ENCODE data around the gene CSRP1. TPM values are rescaled to one million over a fixed set of nuclear protein-coding genes. Genes with fewer than 3 reads are reported as not detected.

CSRP1 gene
- total RNA-seq, 1 experiment from 2014 or later, result 94.4 TPM

DNA sequence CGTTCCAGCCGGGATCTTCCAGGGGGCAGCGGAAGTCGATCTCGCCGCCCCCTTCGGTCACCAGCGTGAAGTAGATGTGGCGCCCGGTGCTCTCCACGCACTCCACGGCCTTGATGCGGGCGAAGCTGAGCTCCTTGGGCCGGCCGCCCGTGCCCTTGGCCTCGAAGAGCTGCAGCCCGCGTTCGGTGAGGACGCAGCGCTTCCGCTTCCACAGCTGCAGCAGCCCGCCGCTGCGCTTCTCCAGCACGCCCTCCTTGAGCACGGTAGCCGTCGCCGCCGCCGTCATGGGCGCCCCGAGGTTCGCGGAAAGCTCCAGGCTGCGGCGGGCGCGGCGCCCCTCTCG is 38.5 kb downstream of the CSRP1 start:
- no peaks in the 10 kb centered on the region for H3K36me3 ChIP-seq (ENCODE audit: control insufficient read depth, insufficient read depth, low read length)
- peak overlapping the region; percentile 35; the same call in 1 of the 2 replicates for H3K27ac ChIP-seq (ENCODE audit: low read length)
- intact Hi-C loops (cut with micrococcal nuclease; ENCODE audit: unreplicated experiment) (no loop called here), in situ Hi-C loops (cut with HindIII; ENCODE audit: low pct_unique_long_range_greater_than_20kb, low sequenced_read_pairs) (no loop called here)
- ChIA-PET POLR2A (no interaction called here), CTCF (interaction anchor here (1.0 kb wide), 1 partner anchor 12 kb away, joined by 3 read pairs; no protein-coding TSS in a partner anchor)
- no peak for TF ChIP-seq CTCF (IDR thresholded peaks at IDR 0.05)
- TF ChIP-seq, protein P1, sequence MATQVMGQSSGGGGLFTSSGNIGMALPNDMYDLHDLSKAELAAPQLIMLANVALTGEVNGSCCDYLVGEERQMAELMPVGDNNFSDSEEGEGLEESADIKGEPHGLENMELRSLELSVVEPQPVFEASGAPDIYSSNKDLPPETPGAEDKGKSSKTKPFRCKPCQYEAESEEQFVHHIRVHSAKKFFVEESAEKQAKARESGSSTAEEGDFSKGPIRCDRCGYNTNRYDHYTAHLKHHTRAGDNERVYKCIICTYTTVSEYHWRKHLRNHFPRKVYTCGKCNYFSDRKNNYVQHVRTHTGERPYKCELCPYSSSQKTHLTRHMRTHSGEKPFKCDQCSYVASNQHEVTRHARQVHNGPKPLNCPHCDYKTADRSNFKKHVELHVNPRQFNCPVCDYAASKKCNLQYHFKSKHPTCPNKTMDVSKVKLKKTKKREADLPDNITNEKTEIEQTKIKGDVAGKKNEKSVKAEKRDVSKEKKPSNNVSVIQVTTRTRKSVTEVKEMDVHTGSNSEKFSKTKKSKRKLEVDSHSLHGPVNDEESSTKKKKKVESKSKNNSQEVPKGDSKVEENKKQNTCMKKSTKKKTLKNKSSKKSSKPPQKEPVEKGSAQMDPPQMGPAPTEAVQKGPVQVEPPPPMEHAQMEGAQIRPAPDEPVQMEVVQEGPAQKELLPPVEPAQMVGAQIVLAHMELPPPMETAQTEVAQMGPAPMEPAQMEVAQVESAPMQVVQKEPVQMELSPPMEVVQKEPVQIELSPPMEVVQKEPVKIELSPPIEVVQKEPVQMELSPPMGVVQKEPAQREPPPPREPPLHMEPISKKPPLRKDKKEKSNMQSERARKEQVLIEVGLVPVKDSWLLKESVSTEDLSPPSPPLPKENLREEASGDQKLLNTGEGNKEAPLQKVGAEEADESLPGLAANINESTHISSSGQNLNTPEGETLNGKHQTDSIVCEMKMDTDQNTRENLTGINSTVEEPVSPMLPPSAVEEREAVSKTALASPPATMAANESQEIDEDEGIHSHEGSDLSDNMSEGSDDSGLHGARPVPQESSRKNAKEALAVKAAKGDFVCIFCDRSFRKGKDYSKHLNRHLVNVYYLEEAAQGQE (IDR thresholded peaks at IDR 0.05; ENCODE audit: insufficient read depth in 1 of 2, low read depth in 2 of 2, low read length in 1 of 2), result no peak
- TF ChIP-seq SIN3A (IDR thresholded peaks at IDR 0.05; ENCODE audit: borderline replicate concordance, insufficient read depth, low read depth, low read length), result no peak
- no peak for TF ChIP-seq POLR2AphosphoS5 (IDR thresholded peaks at IDR 0.05; ENCODE audit: low read depth, low read length)
- no peak for TF ChIP-seq TCF7L2 (IDR thresholded peaks at IDR 0.05; ENCODE audit: low read depth, low read length)
- H3K4me1 ChIP-seq (ENCODE audit: control insufficient read depth, insufficient read depth, low read length), result no peaks in the 10 kb centered on the region
- peak overlapping the region; percentile 52 to 54 for H3K4me3 ChIP-seq (ENCODE audit: low read depth in 2 of 2, low read length in 2 of 2)
- DNase-seq (ENCODE audit: low read depth, low spot score) (no peak), ATAC-seq (peak; percentile 64)
- H3K27me3 ChIP-seq (ENCODE audit: control insufficient read depth, insufficient read depth, low read length), result no peaks in the 10 kb centered on the region
- no TSS peak for BruUV-seq (replicated peaks)
- H3K9me3 ChIP-seq (ENCODE audit: control insufficient read depth, insufficient read depth, low read depth, low read length), result no peaks in the 10 kb centered on the region

GRCh38 chr1:201466492-201466891 is 40.4 kb downstream of the CSRP1 start:
- H3K36me3 ChIP-seq (ENCODE audit: control insufficient read depth, insufficient read depth, low read length), result no peaks in the 10 kb centered on the region
- in situ Hi-C loops (cut with HindIII; ENCODE audit: low pct_unique_long_range_greater_than_20kb, low sequenced_read_pairs), result no loop called here

More at GRCh38 chr1:201466492-201466891, 40.4 kb downstream of the CSRP1 start:
- TF ChIP-seq SIN3A (IDR thresholded peaks at IDR 0.05; ENCODE audit: borderline replicate concordance, insufficient read depth, low read depth, low read length) (no peak), POLR2AphosphoS5 (IDR thresholded peaks at IDR 0.05; ENCODE audit: low read depth, low read length) (no peak), TCF7L2 (IDR thresholded peaks at IDR 0.05; ENCODE audit: low read depth, low read length) (no peak), CTCF (IDR thresholded peaks at IDR 0.05) (no peak)
- TF ChIP-seq, protein P1 (IDR thresholded peaks at IDR 0.05; ENCODE audit: insufficient read depth in 1 of 2, low read depth in 2 of 2, low read length in 1 of 2), result no peak
- DNase-seq (ENCODE audit: low read depth, low spot score), result no peak
- Histone ChIP-seq H3K4me3 (ENCODE audit: low read depth in 2 of 2, low read length in 2 of 2) (peak overlapping the region in 1 of 2 experiments; percentile 54; a peak in 1 of 4 replicates), H3K9me3 (ENCODE audit: control insufficient read depth, insufficient read depth, low read depth, low read length) (no peaks in the 10 kb centered on the region), H3K27me3 (ENCODE audit: control insufficient read depth, insufficient read depth, low read length) (no peaks in the 10 kb centered on the region), H3K27ac (ENCODE audit: low read length) (no peak overlapping the region), H3K4me1 (ENCODE audit: control insufficient read depth, insufficient read depth, low read length) (peaks cover 7% of the 10 kb centered on the region)
- ChIA-PET POLR2A (no interaction called here), CTCF (interaction anchor here (1.1 kb wide), 1 partner anchor 30 kb away, joined by 3 read pairs; no protein-coding TSS in a partner anchor)
- ATAC-seq, result no peak
- intact Hi-C loops (cut with micrococcal nuclease; ENCODE audit: unreplicated experiment), result no loop called here
- no TSS peak for BruUV-seq (replicated peaks)

All from Panc1 (cell line).